ENCODE data around the gene DSCAML1.

The DSCAML1 gene

DNA sequence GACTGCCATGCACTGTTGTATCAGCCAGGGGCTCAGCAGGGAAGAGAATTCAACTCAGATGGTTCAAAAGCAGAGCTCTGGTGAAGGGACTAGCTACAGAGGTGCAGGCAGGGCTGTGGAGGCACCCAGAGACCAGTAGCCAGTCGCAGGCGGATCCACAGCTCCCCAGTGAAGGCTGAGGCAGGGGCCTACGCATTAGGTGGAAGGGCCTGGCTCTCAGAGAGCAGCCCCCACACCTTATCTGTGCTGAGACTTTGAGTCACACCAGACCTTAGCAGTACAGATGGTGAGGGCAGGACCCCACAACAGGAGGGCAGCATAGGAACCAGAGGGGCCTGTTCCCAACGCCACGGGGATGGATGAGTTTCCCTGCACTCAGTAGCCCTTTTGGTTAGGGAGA is 189.6 kb downstream of the DSCAML1 start:
- DNase-seq (ENCODE audit: low spot score): no peak

- DNase-seq (ENCODE audit: low spot score): no peak
Measured at GRCh38 chr11:117606790-117607189, 190.2 kb downstream of the DSCAML1 start.

GRCh38 chr11:117606211-117606610 is 190.8 kb downstream of the DSCAML1 start:
- no peak for DNase-seq (ENCODE audit: low spot score)

DNA sequence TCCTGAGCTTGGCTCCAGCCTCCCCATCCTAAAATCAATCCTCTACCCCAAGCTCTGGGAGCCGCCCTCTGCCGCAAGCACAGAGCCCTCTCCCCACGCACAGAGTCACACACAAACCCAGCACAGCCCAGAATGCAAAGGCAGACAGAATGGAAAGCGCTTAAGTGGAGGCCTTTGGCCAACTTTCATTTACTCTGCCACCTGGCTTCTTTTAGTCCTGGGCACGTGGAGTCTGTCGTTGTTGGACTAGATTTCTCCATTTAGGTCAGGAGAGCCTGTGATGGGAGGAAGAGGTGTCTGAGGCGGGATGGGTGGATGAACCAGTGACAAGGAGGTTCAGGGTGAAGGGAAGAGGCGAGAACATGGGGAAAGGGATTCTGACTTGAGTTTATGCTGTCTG is 191.7 kb downstream of the DSCAML1 start:
- no peak for DNase-seq (ENCODE audit: low spot score)

- no peak for DNase-seq (ENCODE audit: low spot score)
Measured at GRCh38 chr11:117604336-117604995, 192.6 kb downstream of the DSCAML1 start.

DNA sequence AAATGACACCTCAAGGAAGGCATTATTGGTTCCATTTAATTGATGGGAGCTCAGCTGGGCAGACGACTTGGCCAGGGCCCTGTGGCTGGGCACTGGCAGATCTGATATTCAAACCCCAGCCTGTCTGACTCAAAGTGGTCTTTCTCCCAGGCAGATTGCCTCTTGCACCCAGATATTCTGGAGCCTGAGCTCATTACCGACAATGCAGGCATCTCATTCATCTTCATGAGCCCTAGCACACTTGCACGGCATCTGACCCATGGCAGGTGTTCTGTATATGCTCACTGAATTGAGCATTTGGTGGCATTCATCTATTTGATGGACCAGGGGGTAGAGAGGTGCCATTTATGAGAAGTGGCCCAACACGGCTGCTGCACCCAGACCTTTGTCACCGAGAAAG is 193.1 kb downstream of the DSCAML1 start:
- no peak for DNase-seq (ENCODE audit: low spot score)

GRCh38 chr11:117601006-117601708 is 195.9 kb downstream of the DSCAML1 start:
- no peak for DNase-seq (ENCODE audit: low spot score)

- DNase-seq (ENCODE audit: low spot score): no peak
Measured at GRCh38 chr11:117600234-117600783, 196.7 kb downstream of the DSCAML1 start.

DNA sequence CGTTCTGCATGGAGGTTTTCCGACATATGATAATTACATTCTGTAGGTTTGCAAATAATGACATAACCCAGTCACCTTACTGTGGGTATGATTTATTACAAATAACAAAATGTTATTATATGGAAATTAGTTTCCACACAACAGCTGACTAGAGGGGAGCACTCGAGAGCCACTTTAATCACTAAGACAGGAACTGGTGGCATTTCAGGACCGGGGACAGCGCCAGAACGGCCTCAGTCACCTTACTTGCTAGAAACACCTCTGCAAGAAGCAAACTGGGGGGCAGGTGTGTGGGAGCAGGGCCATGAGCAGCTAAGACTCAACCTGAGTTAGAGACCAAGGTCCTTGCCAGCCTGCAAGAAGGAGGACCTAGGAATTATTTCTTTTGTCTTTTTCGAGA is 199.9 kb downstream of the DSCAML1 start:
- DNase-seq (ENCODE audit: low spot score): no peak

- no peak for DNase-seq (ENCODE audit: low spot score)
Measured at GRCh38 chr11:117595440-117595839, 201.6 kb downstream of the DSCAML1 start.

GRCh38 chr11:117594721-117595120 is 202.3 kb downstream of the DSCAML1 start:
- DNase-seq (ENCODE audit: low spot score): no peak

- DNase-seq (ENCODE audit: low spot score): no peak
Measured at GRCh38 chr11:117593065-117593464, 204.0 kb downstream of the DSCAML1 start.

GRCh38 chr11:117591316-117592039 is 205.5 kb downstream of the DSCAML1 start:
- DNase-seq (ENCODE audit: low spot score): no peak

- no peak for DNase-seq (ENCODE audit: low spot score)
Measured at GRCh38 chr11:117589063-117589462, 208.0 kb downstream of the DSCAML1 start.

DNA sequence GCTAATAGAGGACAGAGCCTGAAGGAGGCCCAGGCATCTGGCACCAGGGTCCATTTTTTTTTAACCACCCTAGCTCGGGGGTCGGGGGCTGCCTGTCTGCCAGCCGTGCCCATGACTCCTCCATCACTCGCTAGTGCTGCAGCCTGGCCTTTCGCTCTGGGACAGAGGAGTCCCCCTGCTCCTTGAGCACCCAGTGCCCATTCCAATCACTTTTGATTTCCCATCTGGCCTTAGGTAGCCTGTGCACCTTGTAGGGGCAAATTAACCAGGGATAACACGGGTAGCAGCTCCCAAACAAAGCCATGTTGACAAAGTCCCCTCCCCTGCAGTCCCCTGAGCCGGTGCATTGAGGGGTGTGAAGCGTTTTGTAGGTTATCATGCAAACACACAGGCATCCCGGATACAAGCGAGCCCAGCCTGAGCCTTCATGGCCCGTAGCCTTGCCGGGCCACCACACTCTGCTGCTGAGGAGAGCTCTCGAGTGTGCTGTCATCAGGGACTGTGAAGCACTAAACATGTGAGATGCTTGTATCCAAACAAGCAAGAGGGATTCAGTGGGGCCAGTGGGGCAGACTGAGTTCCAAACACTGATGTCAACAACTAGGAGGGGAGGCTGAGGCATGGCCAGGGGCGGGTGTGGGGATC is 208.7 kb downstream of the DSCAML1 start:
- DNase-seq (ENCODE audit: low spot score): no peak

DNA sequence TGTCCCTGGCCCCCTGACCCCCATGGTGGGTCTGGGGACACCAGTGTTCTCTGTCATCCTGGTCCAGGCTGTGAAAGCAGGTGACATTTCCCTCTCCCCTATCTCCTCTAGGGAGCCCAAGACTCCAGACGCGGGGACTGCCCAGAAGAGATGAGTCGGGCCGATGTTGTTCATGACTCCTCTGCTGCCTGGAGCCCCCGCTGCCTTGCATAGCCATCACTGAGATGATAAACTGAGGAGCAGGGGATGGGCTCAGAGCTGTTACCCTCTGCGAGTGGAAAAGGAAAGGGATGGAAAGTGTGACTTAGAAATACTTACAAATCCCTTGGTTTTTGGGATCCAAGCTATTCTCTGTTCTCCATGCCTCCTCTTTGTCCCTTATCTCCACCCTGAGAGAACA is 209.6 kb downstream of the DSCAML1 start:
- no peak for DNase-seq (ENCODE audit: low spot score)

DNA sequence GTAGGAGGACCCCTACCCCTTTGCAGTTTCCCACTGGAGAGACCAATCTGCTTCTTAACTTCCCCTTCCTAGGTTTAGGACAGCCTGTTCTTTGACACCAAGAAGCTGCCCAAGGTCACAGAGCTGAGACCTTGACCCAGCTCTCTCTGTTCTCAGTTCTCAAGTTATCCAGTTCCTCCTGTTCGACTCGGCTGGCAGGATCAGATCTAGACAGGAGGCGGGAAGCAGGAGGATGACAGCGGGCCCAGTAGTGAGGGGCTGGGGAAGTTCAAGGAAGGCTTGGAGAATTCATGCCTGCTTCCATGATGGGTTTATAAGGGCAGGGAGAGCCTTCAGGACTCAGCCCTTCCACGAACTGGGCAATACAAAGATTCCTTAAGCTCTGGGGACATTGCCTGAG is 210.6 kb downstream of the DSCAML1 start:
- DNase-seq (ENCODE audit: low spot score): no peak

GRCh38 chr11:117585631-117586030 is 211.4 kb downstream of the DSCAML1 start:
- DNase-seq (ENCODE audit: low spot score): no peak

DNA sequence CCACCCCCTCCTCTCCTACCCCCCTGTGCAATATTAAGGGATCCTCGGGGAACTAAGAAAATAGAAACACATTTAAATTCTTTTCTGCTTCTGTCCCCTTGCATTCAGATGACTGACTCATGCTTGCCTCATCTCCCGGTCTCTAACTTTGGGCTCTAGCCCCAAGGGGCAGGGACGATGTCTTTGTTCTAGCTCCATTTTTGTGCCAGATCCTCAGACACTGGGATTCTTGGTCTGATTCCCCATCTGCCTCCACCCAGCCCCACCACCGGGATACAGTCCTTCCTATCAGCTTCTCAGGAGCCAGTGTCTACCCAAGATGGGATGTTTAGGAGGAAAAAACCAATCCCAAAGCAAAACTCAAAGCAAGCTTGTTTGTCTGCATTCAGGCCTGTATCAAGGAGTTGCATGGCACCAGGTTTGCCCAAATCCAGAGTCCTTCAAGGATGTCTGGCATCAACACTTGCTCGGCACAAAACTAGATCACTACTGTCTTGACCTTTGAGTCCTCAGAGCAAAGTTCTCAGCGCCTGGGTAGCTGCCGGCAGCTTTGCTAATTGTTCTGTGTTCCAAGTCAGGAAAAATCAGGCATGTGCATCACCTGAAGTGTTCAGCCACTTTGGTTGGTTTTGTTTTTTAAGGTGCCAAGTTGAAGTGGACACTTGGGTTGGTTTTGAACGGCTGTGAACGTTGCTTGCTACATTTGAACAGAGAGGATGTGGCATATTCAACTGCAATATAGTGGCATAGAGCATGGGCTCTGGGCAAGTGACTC is 212.8 kb downstream of the DSCAML1 start:
- DNase-seq (ENCODE audit: low spot score): no peak

GRCh38 chr11:117583063-117583801 is 213.8 kb downstream of the DSCAML1 start:
- no peak for DNase-seq (ENCODE audit: low spot score)

GRCh38 chr11:117582433-117582832 is 214.6 kb downstream of the DSCAML1 start:
- DNase-seq (ENCODE audit: low spot score): no peak
